GM18519 (cell line): ENCODE data around the gene PSMA6.
"Not testable (repeated sequence)": the region's sequence is repeated elsewhere in the genome, so short reads cannot be mapped to it uniquely, and the experiment has no call there.

Experiments used
- ATAC-seq: cut with Tn5 transposase; IDR thresholded peaks from one replicate; pipeline ENCODE4 v1.9.1; 2021; ENCODE audit warnings: mild to moderate bottlenecking, moderate library complexity; ENCODE audit not compliant: unreplicated experiment, low FRiP score

Gene PSMA6

GRCh38 chr14:35292051-35292769 lies at the start of gene PSMA6:
TSS of gene PSMA6 (plus strand) at chr14:35292382. CDS start at chr14:35292477, 95 bp downstream.
- ATAC-seq, result peak; percentile 78

GRCh38 chr14:35242599-35243311 lies 49.4 kb upstream of the PSMA6 start:
- no peak for ATAC-seq

GRCh38 chr14:35243956-35244355 lies 48.2 kb upstream of the PSMA6 start:
- no peak for ATAC-seq

- ATAC-seq, result no peak
Measured at GRCh38 chr14:35244542-35244941, 47.6 kb upstream of the PSMA6 start.

- ATAC-seq, result no peak
Measured at GRCh38 chr14:35245051-35245450, 47.1 kb upstream of the PSMA6 start.

GRCh38 chr14:35247777-35248475 lies 44.3 kb upstream of the PSMA6 start:
- no peak for ATAC-seq

- no peak for ATAC-seq
Measured at GRCh38 chr14:35248476-35248788, 43.8 kb upstream of the PSMA6 start.

- no peak for ATAC-seq
Measured at GRCh38 chr14:35250319-35250718, 41.9 kb upstream of the PSMA6 start.

GRCh38 chr14:35252451-35252868 lies 39.7 kb upstream of the PSMA6 start:
- ATAC-seq, result no peak

GRCh38 chr14:35253056-35253455 lies 39.1 kb upstream of the PSMA6 start:
- not testable (repeated sequence) for ATAC-seq

- not testable (repeated sequence) for ATAC-seq
Measured at GRCh38 chr14:35254034-35254622, 38.1 kb upstream of the PSMA6 start.

- no peak for ATAC-seq
Measured at GRCh38 chr14:35254736-35255135, 37.4 kb upstream of the PSMA6 start.

- no peak for ATAC-seq
Measured at GRCh38 chr14:35255711-35256110, 36.5 kb upstream of the PSMA6 start.

GRCh38 chr14:35257809-35258208 lies 34.4 kb upstream of the PSMA6 start:
- no peak for ATAC-seq

- no peak for ATAC-seq
Measured at GRCh38 chr14:35258420-35258819, 33.8 kb upstream of the PSMA6 start.

GRCh38 chr14:35261774-35262173 lies 30.4 kb upstream of the PSMA6 start:
- ATAC-seq, result no peak

GRCh38 chr14:35262436-35262835 lies 29.7 kb upstream of the PSMA6 start:
- no peak for ATAC-seq

GRCh38 chr14:35268946-35269345 lies 23.2 kb upstream of the PSMA6 start:
- ATAC-seq, result no peak

- ATAC-seq, result no peak
Measured at GRCh38 chr14:35274805-35275204, 17.4 kb upstream of the PSMA6 start.

GRCh38 chr14:35277179-35277578 lies 15.0 kb upstream of the PSMA6 start:
- no peak for ATAC-seq

- no peak for ATAC-seq
Measured at GRCh38 chr14:35279369-35279768, 12.8 kb upstream of the PSMA6 start.
